Measurements from ENCODE around the gene TTC32. TPM values are rescaled to one million over a fixed set of nuclear protein-coding genes. Genes with fewer than 3 reads are reported as not detected.
"Not testable (repeated sequence)": the region's sequence is repeated elsewhere in the genome, so short reads cannot be mapped to it uniquely, and the experiment has no call there.

TTC32 gene
- total RNA-seq, 2 donors from 2014 or later: 3.7 to 6.6 TPM

- peaks cover 12% of the 10 kb centered on the region for H3K36me3 ChIP-seq
- H3K4me1 ChIP-seq: no peaks in the 10 kb centered on the region
- H3K9me3 ChIP-seq: no peaks in the 10 kb centered on the region
- H3K27me3 ChIP-seq: no peaks in the 10 kb centered on the region
- DNase-seq (ENCODE audit: low spot score): no peak
- no peak for TF ChIP-seq CTCF (IDR thresholded peaks at IDR 0.05)
- H3K4me3 ChIP-seq: no peak overlapping the region
- H3K27ac ChIP-seq: no peak overlapping the region
Measured at GRCh38 chr2:19942199-19942598, 40.4 kb upstream of the TTC32 start.

DNA sequence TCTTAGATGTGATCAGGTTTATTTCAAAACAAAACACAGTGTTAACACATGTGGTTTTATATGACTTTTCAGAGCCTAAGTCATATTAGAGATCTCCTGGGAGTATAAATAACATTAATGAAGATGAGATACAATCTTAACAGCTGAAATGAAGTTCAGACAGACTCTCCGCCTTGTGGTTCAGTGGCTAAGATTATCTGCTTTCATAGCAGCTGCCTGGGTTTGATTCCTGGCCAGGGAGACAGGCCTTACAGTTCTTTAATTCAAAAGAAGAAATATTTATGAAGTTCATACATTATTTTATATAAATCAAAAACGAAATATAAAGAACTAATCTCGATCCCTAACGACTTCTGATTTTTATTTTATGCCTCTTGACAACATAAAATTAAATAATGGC lies 35.2 kb upstream of the TTC32 start:
- peaks cover 24% of the 10 kb centered on the region for H3K36me3 ChIP-seq
- H3K9me3 ChIP-seq: no peaks in the 10 kb centered on the region
- H3K27ac ChIP-seq: no peak overlapping the region
- H3K4me1 ChIP-seq: no peaks in the 10 kb centered on the region
- no peak for DNase-seq (ENCODE audit: low spot score)
- H3K27me3 ChIP-seq: no peaks in the 10 kb centered on the region
- no peak overlapping the region for H3K4me3 ChIP-seq
- TF ChIP-seq CTCF (IDR thresholded peaks at IDR 0.05): no peak

- Histone ChIP-seq H3K4me1 (no peaks in the 10 kb centered on the region), H3K27me3 (no peaks in the 10 kb centered on the region), H3K36me3 (peaks cover 24% of the 10 kb centered on the region), H3K4me3 (no peak overlapping the region), H3K9me3 (no peaks in the 10 kb centered on the region), H3K27ac (no peak overlapping the region)
- no peak for TF ChIP-seq CTCF (IDR thresholded peaks at IDR 0.05)
- no peak for DNase-seq (ENCODE audit: low spot score)
Measured at GRCh38 chr2:19936203-19936602, 34.4 kb upstream of the TTC32 start.

- no peak overlapping the region for H3K4me3 ChIP-seq
- H3K9me3 ChIP-seq: peaks cover 0 to 6% of the 10 kb centered on the region in 2 donors
- no peaks in the 10 kb centered on the region for H3K27me3 ChIP-seq
- peaks cover 43% of the 10 kb centered on the region for H3K36me3 ChIP-seq
- no peak for DNase-seq (ENCODE audit: low spot score)
- TF ChIP-seq CTCF (IDR thresholded peaks at IDR 0.05): no peak
- no peaks in the 10 kb centered on the region for H3K4me1 ChIP-seq
- H3K27ac ChIP-seq: no peak overlapping the region
Measured at GRCh38 chr2:19933351-19933981, 31.7 kb upstream of the TTC32 start.

- DNase-seq (ENCODE audit: low spot score): no peak
- Histone ChIP-seq H3K27me3 (no peaks in the 10 kb centered on the region), H3K4me1 (no peaks in the 10 kb centered on the region), H3K4me3 (no peak overlapping the region), H3K9me3 (peaks cover 4 to 11% of the 10 kb centered on the region in 2 donors), H3K36me3 (peaks cover 42% of the 10 kb centered on the region), H3K27ac (no peak overlapping the region)
- TF ChIP-seq CTCF (IDR thresholded peaks at IDR 0.05): no peak
Measured at GRCh38 chr2:19932928-19933327, 31.1 kb upstream of the TTC32 start.

GRCh38 chr2:19929226-19929625 lies 27.4 kb upstream of the TTC32 start:
- Histone ChIP-seq H3K27me3 (no peaks in the 10 kb centered on the region), H3K4me3 (no peak overlapping the region), H3K4me1 (no peaks in the 10 kb centered on the region), H3K9me3 (peaks cover 8 to 21% of the 10 kb centered on the region in 2 donors), H3K27ac (no peak overlapping the region), H3K36me3 (peaks cover 31% of the 10 kb centered on the region)
- no peak for TF ChIP-seq CTCF (IDR thresholded peaks at IDR 0.05)
- DNase-seq (ENCODE audit: low spot score): no peak

DNA sequence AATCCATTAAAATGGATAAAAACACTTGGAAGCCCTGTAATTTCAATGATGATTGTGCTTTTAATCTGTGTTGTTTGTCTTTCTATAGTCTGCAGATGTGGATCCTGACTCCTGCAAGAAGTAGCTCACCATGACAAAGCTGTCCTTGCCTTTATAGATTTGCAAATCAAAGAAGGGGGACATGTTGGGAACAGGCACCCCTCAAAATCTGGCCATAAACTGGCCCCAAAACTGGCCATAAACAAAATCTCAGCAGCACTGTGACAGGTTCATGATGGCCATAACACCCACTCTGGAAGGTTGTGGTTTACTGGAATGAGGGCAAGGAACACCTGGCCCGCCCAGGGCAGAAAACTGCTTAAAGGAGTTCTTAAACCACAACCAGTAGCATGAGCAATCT lies 26.0 kb upstream of the TTC32 start:
- not testable (repeated sequence) for H3K27me3 ChIP-seq; H3K4me3 ChIP-seq; DNase-seq (ENCODE audit: low spot score); H3K27ac ChIP-seq; H3K4me1 ChIP-seq
- H3K36me3 ChIP-seq: peaks cover 31% of the 10 kb centered on the region
- peaks cover 8 to 21% of the 10 kb centered on the region in 2 donors for H3K9me3 ChIP-seq

DNA sequence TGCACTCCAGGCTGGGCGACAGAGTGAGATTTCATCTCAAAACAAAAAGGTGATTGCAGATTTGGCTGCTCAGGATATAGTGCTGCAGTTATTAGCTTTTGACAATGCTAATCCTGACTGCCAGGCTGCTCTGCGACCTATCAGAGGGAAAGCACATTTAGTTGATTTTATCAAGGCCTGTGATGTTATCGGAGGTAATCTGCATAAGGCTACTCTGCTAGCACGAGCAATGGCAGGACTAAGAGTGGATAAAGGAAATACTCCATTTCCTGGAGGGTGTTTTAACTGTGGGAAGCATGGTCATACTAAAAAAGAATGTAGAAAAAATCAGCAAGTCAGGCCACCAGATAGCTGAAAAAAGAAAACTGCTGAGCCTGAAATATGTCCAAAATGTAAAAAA lies 22.7 kb upstream of the TTC32 start:
- not testable (repeated sequence) for DNase-seq (ENCODE audit: low spot score); H3K27ac ChIP-seq
- peaks cover 20% of the 10 kb centered on the region for H3K36me3 ChIP-seq

GRCh38 chr2:19922188-19922587 lies 20.4 kb upstream of the TTC32 start:
- not testable (repeated sequence) for DNase-seq (ENCODE audit: low spot score); H3K4me3 ChIP-seq; H3K36me3 ChIP-seq

More for the DNA sequence above, 22.7 kb upstream of the TTC32 start:
- not testable (repeated sequence) for H3K27me3 ChIP-seq, H3K4me3 ChIP-seq, H3K4me1 ChIP-seq
- H3K9me3 ChIP-seq: peaks cover 8 to 21% of the 10 kb centered on the region in 2 donors

More at GRCh38 chr2:19922188-19922587, 20.4 kb upstream of the TTC32 start:
- H3K9me3 ChIP-seq, H3K27ac ChIP-seq, H3K27me3 ChIP-seq, H3K4me1 ChIP-seq: not testable (repeated sequence)

Measured in right atrium auricular region (tissue), 2 donors.